ENCODE data around the gene SLC2A6. TPM values are rescaled to one million over a fixed set of nuclear protein-coding genes. Genes with fewer than 3 reads are reported as not detected.

The SLC2A6 gene
- total RNA-seq, 2 donors from 2014 or later, result 4.3 to 5.2 TPM

DNA sequence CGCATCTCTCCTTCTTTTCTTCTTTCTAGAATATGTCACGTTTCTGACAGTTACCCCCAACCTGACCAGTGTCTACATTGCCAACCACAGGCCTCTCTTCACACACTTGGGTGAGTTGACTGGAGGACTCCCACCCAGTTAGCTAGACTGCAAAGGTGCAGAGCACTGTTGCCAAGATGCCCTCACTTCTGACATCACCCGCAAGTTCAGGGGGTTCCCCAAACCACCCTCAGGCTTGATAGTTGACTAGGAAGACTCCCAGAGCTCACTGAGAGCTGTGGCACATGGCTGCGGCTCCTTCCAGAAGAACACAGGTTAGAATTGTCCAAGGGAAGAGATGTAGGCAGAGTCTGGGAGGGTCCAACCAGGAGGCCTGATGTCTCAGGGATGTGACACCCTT is 39.6 kb downstream of the SLC2A6 start:
- no peak overlapping the region for H3K4me3 ChIP-seq
- H3K27me3 ChIP-seq, result no peaks in the 10 kb centered on the region
- H3K36me3 ChIP-seq, result no peaks in the 10 kb centered on the region
- DNase-seq (ENCODE audit: low spot score), result no peak
- H3K4me1 ChIP-seq, result no peaks in the 10 kb centered on the region
- no peak overlapping the region for H3K27ac ChIP-seq
- H3K9me3 ChIP-seq, result no peaks in the 10 kb centered on the region
- TF ChIP-seq, protein P1, sequence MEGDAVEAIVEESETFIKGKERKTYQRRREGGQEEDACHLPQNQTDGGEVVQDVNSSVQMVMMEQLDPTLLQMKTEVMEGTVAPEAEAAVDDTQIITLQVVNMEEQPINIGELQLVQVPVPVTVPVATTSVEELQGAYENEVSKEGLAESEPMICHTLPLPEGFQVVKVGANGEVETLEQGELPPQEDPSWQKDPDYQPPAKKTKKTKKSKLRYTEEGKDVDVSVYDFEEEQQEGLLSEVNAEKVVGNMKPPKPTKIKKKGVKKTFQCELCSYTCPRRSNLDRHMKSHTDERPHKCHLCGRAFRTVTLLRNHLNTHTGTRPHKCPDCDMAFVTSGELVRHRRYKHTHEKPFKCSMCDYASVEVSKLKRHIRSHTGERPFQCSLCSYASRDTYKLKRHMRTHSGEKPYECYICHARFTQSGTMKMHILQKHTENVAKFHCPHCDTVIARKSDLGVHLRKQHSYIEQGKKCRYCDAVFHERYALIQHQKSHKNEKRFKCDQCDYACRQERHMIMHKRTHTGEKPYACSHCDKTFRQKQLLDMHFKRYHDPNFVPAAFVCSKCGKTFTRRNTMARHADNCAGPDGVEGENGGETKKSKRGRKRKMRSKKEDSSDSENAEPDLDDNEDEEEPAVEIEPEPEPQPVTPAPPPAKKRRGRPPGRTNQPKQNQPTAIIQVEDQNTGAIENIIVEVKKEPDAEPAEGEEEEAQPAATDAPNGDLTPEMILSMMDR (IDR thresholded peaks at IDR 0.05), result no peak

DNA sequence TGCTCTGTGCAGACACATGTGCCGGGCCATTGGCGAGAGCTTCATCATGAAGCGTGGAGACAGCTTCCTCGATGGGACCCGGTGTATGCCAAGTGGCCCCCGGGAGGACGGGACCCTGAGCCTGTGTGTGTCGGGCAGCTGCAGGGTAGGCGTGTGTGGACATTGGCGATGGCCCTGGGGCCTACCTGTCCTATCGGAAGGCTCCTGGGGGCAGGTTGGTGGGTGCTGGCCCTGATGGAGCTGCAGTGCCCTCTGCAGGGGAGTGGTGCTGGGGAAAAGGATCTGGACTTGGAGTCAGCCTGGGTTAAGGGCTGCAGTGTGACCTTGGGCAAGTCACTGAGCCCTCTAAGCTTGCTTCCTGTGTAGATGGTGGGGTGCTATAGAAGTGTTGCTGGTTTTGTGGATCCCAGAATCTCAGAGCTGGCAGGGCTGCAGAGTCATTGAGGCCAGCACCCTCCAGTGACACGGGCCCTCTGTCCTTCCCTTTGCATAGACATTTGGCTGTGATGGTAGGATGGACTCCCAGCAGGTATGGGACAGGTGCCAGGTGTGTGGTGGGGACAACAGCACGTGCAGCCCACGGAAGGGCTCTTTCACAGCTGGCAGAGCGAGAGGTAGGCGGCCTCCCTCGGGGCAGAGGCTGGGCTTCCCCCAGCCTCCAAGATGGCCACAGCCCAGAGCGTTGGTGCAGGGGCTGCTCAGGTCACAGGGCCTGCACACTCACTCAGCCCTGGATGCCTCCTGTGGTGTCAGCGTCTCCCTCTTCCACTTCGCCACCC is 41.0 kb downstream of the SLC2A6 start:
- no peak for DNase-seq (ENCODE audit: low spot score)
- H3K27ac ChIP-seq, result no peak overlapping the region
- H3K27me3 ChIP-seq, result no peaks in the 10 kb centered on the region

DNA sequence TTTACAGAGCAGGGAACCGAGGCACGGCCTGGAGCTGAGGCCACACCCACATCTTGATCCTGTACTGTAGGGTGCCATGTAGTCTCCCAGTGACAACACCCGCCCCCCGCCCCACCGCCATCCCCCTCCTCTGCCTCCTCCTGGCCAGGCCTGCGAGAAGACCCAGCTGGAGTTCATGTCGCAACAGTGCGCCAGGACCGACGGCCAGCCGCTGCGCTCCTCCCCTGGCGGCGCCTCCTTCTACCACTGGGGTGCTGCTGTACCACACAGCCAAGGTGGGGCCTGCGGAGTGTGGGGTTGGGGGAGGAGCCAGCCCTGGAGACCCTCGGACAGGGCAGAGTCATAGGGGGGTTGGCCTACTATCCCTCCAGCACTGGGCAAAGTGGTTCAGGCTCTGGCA is 42.2 kb downstream of the SLC2A6 start:
- TF ChIP-seq, protein P1 (IDR thresholded peaks at IDR 0.05), result no peak
- Histone ChIP-seq H3K36me3 (no peaks in the 10 kb centered on the region), H3K27ac (no peak overlapping the region), H3K9me3 (no peaks in the 10 kb centered on the region), H3K4me1 (no peaks in the 10 kb centered on the region), H3K27me3 (no peaks in the 10 kb centered on the region), H3K4me3 (no peak overlapping the region)
- DNase-seq (ENCODE audit: low spot score), result no peak

More for the DNA sequence above, 41.0 kb downstream of the SLC2A6 start:
- TF ChIP-seq, protein P1 (IDR thresholded peaks at IDR 0.05), result no peak
- H3K4me3 ChIP-seq, result no peak overlapping the region
- no peaks in the 10 kb centered on the region for H3K4me1 ChIP-seq
- no peaks in the 10 kb centered on the region for H3K36me3 ChIP-seq
- H3K9me3 ChIP-seq, result no peaks in the 10 kb centered on the region

DNA sequence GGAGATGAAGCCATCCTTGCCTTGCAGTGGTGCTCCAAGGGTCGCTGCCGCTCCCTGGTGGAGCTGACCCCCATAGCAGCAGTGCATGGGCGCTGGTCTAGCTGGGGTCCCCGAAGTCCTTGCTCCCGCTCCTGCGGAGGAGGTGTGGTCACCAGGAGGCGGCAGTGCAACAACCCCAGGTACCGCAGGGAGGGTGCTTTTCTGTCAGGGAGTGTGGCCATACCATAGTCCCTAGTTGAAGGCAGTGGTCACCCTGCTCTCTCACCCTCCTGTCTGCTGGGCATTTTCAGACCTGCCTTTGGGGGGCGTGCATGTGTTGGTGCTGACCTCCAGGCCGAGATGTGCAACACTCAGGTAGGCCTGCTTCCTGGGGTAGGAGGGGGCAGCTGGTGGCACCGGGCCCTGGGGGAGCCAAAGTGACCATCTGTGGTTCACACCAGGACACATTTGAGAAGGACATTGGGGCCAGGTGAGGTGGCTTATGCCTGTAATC is 45.5 kb downstream of the SLC2A6 start:
- no peak overlapping the region for H3K27ac ChIP-seq
- H3K9me3 ChIP-seq, result no peaks in the 10 kb centered on the region
- TF ChIP-seq, protein P1 (IDR thresholded peaks at IDR 0.05), result no peak
- no peaks in the 10 kb centered on the region for H3K36me3 ChIP-seq
- H3K4me3 ChIP-seq, result no peak overlapping the region
- H3K4me1 ChIP-seq, result peaks cover 0 to 13% of the 10 kb centered on the region in 2 donors
- peaks cover 0 to 1% of the 10 kb centered on the region in 2 donors for H3K27me3 ChIP-seq
- DNase-seq (ENCODE audit: low spot score), result no peak

DNA sequence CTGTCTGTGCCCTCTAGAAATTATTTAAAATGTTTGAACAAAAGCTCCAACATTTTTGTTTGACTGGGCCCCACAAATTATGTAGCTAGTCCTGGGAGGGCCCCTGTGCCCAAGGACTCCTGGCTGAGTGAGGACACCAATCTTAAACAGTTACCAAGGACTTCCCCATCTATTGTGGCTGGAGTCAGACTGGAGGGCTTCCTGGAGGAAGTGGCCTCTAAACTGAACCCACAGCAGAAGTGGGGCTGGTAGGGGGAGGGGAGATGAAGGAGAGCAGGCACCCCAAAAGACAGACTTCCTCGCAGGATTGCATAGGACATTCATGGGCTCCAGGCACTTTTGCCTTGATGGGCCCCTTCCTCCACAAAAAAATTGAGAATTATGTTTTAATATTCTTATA is 48.7 kb downstream of the SLC2A6 start:
- DNase-seq (ENCODE audit: low spot score), result no peak
- Histone ChIP-seq H3K4me3 (no peak overlapping the region), H3K9me3 (no peaks in the 10 kb centered on the region)

More for the DNA sequence above, 48.7 kb downstream of the SLC2A6 start:
- TF ChIP-seq, protein P1 (IDR thresholded peaks at IDR 0.05), result no peak
- Histone ChIP-seq H3K36me3 (no peaks in the 10 kb centered on the region), H3K27me3 (peaks cover 0 to 4% of the 10 kb centered on the region in 2 donors), H3K4me1 (peaks cover 0 to 18% of the 10 kb centered on the region in 2 donors), H3K27ac (no peak overlapping the region)
